HepG2 (cell line): ENCODE measurements around the gene KISS1R.
"Not testable (repeated sequence)": the region's sequence is repeated elsewhere in the genome, so short reads cannot be mapped to it uniquely, and the experiment has no call there.

Experiments
- ZNF768 ChIP-seq: sonication (generic); formaldehyde crosslinking; IDR thresholded peaks from 2 replicates; pipeline ENCODE4 v1.4.0; 2020; ENCODE audit warnings: missing genetic modification reagents
- TF ChIP-seq, protein P1 (sequence below): sonication (generic); formaldehyde crosslinking; IDR thresholded peaks from 2 replicates; pipeline ENCODE4 v1.5.0; 2020; ENCODE audit warnings: mild to moderate bottlenecking, missing genetic modification reagents, moderate library complexity

DNA sequence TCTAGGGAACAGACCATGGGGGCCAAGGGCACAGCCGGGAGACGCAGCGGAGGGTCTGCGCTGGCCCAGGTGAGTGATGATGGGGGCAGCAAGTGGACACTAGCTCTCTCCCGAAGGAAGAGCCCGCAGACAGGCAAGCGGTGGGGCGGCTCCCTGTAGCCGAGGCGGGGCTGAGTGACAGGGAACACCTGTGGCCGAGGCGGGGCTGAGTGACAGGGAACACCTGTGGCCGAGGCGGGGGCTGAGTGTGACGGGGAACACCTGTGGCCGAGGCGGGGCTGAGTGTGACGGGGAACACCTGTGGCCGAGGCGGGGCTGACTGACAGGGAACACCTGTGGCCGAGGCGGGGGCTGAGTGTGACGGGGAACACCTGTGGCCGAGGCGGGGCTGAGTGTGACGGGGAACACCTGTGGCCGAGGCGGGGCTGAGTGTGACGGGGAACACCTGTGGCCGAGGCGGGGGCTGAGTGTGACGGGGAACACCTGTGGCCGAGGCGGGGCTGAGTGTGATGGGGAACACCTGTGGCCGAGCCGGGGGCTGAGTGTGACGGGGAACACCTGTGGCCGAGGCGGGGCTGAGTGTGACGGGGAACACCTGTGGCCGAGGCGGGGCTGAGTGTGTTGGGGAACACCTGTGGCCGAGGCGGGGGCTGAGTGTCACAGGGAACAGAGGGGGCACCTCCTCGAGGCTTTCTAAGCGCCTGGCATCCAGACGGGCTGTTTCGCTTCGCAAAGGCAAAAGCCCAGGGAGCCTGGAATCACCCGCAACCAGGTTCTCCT lies 25.5 kb upstream of the KISS1R start:
- TF ChIP-seq, protein P1, sequence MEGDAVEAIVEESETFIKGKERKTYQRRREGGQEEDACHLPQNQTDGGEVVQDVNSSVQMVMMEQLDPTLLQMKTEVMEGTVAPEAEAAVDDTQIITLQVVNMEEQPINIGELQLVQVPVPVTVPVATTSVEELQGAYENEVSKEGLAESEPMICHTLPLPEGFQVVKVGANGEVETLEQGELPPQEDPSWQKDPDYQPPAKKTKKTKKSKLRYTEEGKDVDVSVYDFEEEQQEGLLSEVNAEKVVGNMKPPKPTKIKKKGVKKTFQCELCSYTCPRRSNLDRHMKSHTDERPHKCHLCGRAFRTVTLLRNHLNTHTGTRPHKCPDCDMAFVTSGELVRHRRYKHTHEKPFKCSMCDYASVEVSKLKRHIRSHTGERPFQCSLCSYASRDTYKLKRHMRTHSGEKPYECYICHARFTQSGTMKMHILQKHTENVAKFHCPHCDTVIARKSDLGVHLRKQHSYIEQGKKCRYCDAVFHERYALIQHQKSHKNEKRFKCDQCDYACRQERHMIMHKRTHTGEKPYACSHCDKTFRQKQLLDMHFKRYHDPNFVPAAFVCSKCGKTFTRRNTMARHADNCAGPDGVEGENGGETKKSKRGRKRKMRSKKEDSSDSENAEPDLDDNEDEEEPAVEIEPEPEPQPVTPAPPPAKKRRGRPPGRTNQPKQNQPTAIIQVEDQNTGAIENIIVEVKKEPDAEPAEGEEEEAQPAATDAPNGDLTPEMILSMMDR (CRISPR knock-in tag): not testable (repeated sequence)
- TF ChIP-seq ZNF768 (CRISPR knock-in tag): not testable (repeated sequence)
